ENCODE measurements around the gene CDH13. TPM values are rescaled to one million over a fixed set of nuclear protein-coding genes. Genes with fewer than 3 reads are reported as not detected.

The CDH13 gene
- total and polyA plus RNA-seq, 10 of the 15 experiments (the other 5 are each of a cell fraction or from before 2014, with no cell fraction given) = under 0.01 to 0.05 TPM; not detected in 8

DNA sequence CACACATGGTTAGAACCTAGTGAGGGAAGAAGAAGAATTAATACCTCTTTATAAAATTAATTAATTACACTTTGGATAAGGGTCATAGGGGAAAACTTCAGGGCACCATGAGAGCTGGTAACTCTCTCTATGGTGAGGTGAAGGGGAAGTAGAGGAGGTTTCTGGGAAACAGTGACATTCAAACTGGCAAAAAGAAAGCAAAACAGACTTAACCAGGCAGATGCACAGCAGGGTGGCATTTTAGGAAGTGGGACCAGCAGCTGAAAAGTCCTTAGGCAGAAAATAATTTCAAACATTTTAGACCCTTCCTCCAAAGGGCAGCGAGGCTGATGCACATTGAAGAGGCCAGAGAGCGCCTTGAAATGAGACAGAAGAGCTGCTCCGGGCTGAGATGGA, 157.8 kb downstream of the CDH13 start:
- H3K4me2 ChIP-seq (ENCODE audit: control insufficient read depth, insufficient read depth) = no peak overlapping the region
- no peak overlapping the region for H3K27ac ChIP-seq (ENCODE audit: control insufficient read depth, insufficient read depth)
- 0 out of 4 replicates have a peak, but pooled peaks cover 0 to 3% of the 10 kb centered on the region in 2 experiments for H3K27me3 ChIP-seq (replicated peaks in 1 of 2; ENCODE audit: control insufficient read depth in 2 of 2, insufficient read depth in 2 of 2, low read length in 1 of 2)
- H3K9me3 ChIP-seq (replicated peaks; ENCODE audit: control insufficient read depth, insufficient read depth, low read length) = no peaks in the 10 kb centered on the region
- POLR2A ChIA-PET = no interaction called here
- SMC1A ChIA-PET (ENCODE audit: uncharacterized antibody, unreplicated experiment) = interaction anchor here (0.7 to 0.8 kb wide), 2 partner anchors 22 to 497 kb away, joined by 3 read pairs; no protein-coding TSS in a partner anchor
- FAIRE-seq (no peak), DNase-seq (ENCODE audit: low read depth, low spot score) (no peak), ATAC-seq (no peak)
- BruUV-seq (replicated peaks) = no TSS peak
- 38% methylated on average over 3 of the region's 3 CpGs for WGBS (ENCODE audit: insufficient coverage, insufficient replicate concordance, low lambda C conversion rate, missing lambda C conversion rate)
- no peak for TF ChIP-seq YBX1 (IDR thresholded peaks at IDR 0.05)
- no peak overlapping the region for H2AFZ ChIP-seq (ENCODE audit: control insufficient read depth, low read depth, low read length)
- CTCF ChIA-PET = no interaction called here
- intact Hi-C loops (cut with micrococcal nuclease; ENCODE audit: unreplicated experiment) = no loop called here
- H3K79me2 ChIP-seq (ENCODE audit: control insufficient read depth, insufficient read depth, low read length) = no peaks in the 10 kb centered on the region
- in situ Hi-C loops (cut with MboI) = no loop called here
- H4K20me1 ChIP-seq (ENCODE audit: control insufficient read depth, insufficient read depth) = no peaks in the 10 kb centered on the region
- H3K9ac ChIP-seq (ENCODE audit: control insufficient read depth, insufficient read depth, low read length) = no peak overlapping the region
- no peak overlapping the region for H3K4me3 ChIP-seq
- no peaks in the 10 kb centered on the region for H3K36me3 ChIP-seq (ENCODE audit: control insufficient read depth in 2 of 2, insufficient read depth in 2 of 2, low read length in 1 of 2)
- RAD21 ChIA-PET (ENCODE audit: unreplicated experiment) = no interaction called here
- no peaks in the 10 kb centered on the region for H3K4me1 ChIP-seq (ENCODE audit: control insufficient read depth, insufficient read depth, low read length)

DNA sequence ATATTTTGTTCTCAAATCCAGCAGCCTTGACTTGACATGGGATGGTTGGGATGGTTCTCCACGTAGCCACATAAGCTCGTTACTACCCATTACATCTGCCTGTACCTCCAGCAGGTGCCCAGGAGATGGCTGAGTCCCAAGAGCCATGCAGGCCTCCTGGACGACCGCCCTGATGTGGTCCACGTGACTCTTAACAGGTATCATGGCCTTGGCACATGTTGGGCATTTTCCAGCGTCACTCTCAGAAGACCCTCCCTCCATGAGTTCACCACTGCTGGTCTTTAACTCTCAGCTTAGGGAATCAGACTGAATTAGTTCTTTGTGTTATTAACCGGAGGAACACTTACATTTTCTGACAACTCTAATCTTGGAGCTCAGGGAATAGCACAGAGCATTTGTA, 161.5 kb downstream of the CDH13 start:
- in situ Hi-C loops (cut with MboI) = no loop called here
- no peak for FAIRE-seq
- no peak for ATAC-seq
- Histone ChIP-seq H3K27me3 (replicated peaks in 1 of 2; ENCODE audit: control insufficient read depth in 2 of 2, insufficient read depth in 2 of 2, low read length in 1 of 2) (0 out of 4 replicates have a peak, but pooled peaks cover 0 to 3% of the 10 kb centered on the region in 2 experiments), H3K27ac (ENCODE audit: control insufficient read depth, insufficient read depth) (no peak overlapping the region), H3K79me2 (ENCODE audit: control insufficient read depth, insufficient read depth, low read length) (no peaks in the 10 kb centered on the region), H3K4me2 (ENCODE audit: control insufficient read depth, insufficient read depth) (no peak overlapping the region), H2AFZ (ENCODE audit: control insufficient read depth, low read depth, low read length) (no peak overlapping the region), H3K4me1 (ENCODE audit: control insufficient read depth, insufficient read depth, low read length) (no peaks in the 10 kb centered on the region), H3K4me3 (no peak overlapping the region), H3K9ac (ENCODE audit: control insufficient read depth, insufficient read depth, low read length) (no peak overlapping the region), H3K9me3 (replicated peaks; ENCODE audit: control insufficient read depth, insufficient read depth, low read length) (no peaks in the 10 kb centered on the region), H3K36me3 (ENCODE audit: control insufficient read depth in 2 of 2, insufficient read depth in 2 of 2, low read length in 1 of 2) (no peaks in the 10 kb centered on the region), H4K20me1 (ENCODE audit: control insufficient read depth, insufficient read depth) (no peaks in the 10 kb centered on the region)
- BruUV-seq (replicated peaks) = no TSS peak
- intact Hi-C loops (cut with micrococcal nuclease; ENCODE audit: unreplicated experiment) = no loop called here
- DNase-seq (ENCODE audit: low read depth, low spot score) = no peak
- ChIA-PET SMC1A (ENCODE audit: uncharacterized antibody, unreplicated experiment) (interaction anchor here (0.9 kb wide), 1 partner anchor 65 kb away, joined by 3 read pairs; no protein-coding TSS in a partner anchor), RAD21 (ENCODE audit: unreplicated experiment) (no interaction called here), CTCF (no interaction called here), POLR2A (no interaction called here)
- whole genome bisulfite sequencing (ENCODE audit: insufficient coverage, insufficient replicate concordance, low lambda C conversion rate, missing lambda C conversion rate) = 16% methylated on average over 7 of the region's 7 CpGs
- TF ChIP-seq NFYB (IDR thresholded peaks at IDR 0.05; ENCODE audit: insufficient read depth, low read depth, low read length) (no peak), CREB1 (IDR thresholded peaks at IDR 0.05; ENCODE audit: low read depth) (no peak), TBL1XR1 (IDR thresholded peaks at IDR 0.05; ENCODE audit: low read depth, low read length) (no peak), FOXK2 (IDR thresholded peaks at IDR 0.05) (no peak), CBX5 (IDR thresholded peaks at IDR 0.05; ENCODE audit: low read depth) (no peak), MTA2 (IDR thresholded peaks at IDR 0.05; ENCODE audit: low read depth) (no peak), ZSCAN29 (IDR thresholded peaks at IDR 0.05) (no peak), POLR2A (IDR thresholded peaks at IDR 0.05; ENCODE audit: low read depth, low read length) (no peak)
- TF ChIP-seq, protein P1, sequence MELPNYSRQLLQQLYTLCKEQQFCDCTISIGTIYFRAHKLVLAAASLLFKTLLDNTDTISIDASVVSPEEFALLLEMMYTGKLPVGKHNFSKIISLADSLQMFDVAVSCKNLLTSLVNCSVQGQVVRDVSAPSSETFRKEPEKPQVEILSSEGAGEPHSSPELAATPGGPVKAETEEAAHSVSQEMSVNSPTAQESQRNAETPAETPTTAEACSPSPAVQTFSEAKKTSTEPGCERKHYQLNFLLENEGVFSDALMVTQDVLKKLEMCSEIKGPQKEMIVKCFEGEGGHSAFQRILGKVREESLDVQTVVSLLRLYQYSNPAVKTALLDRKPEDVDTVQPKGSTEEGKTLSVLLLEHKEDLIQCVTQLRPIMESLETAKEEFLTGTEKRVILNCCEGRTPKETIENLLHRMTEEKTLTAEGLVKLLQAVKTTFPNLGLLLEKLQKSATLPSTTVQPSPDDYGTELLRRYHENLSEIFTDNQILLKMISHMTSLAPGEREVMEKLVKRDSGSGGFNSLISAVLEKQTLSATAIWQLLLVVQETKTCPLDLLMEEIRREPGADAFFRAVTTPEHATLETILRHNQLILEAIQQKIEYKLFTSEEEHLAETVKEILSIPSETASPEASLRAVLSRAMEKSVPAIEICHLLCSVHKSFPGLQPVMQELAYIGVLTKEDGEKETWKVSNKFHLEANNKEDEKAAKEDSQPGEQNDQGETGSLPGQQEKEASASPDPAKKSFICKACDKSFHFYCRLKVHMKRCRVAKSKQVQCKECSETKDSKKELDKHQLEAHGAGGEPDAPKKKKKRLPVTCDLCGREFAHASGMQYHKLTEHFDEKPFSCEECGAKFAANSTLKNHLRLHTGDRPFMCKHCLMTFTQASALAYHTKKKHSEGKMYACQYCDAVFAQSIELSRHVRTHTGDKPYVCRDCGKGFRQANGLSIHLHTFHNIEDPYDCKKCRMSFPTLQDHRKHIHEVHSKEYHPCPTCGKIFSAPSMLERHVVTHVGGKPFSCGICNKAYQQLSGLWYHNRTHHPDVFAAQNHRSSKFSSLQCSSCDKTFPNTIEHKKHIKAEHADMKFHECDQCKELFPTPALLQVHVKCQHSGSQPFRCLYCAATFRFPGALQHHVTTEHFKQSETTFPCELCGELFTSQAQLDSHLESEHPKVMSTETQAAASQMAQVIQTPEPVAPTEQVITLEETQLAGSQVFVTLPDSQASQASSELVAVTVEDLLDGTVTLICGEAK (IDR thresholded peaks at IDR 0.05; ENCODE audit: borderline replicate concordance) = no peak
- TF ChIP-seq, protein P2, sequence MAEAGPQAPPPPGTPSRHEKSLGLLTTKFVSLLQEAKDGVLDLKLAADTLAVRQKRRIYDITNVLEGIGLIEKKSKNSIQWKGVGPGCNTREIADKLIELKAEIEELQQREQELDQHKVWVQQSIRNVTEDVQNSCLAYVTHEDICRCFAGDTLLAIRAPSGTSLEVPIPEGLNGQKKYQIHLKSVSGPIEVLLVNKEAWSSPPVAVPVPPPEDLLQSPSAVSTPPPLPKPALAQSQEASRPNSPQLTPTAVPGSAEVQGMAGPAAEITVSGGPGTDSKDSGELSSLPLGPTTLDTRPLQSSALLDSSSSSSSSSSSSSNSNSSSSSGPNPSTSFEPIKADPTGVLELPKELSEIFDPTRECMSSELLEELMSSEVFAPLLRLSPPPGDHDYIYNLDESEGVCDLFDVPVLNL (IDR thresholded peaks at IDR 0.05; ENCODE audit: low read depth, low read length) = no peak
- TF ChIP-seq, protein P3, sequence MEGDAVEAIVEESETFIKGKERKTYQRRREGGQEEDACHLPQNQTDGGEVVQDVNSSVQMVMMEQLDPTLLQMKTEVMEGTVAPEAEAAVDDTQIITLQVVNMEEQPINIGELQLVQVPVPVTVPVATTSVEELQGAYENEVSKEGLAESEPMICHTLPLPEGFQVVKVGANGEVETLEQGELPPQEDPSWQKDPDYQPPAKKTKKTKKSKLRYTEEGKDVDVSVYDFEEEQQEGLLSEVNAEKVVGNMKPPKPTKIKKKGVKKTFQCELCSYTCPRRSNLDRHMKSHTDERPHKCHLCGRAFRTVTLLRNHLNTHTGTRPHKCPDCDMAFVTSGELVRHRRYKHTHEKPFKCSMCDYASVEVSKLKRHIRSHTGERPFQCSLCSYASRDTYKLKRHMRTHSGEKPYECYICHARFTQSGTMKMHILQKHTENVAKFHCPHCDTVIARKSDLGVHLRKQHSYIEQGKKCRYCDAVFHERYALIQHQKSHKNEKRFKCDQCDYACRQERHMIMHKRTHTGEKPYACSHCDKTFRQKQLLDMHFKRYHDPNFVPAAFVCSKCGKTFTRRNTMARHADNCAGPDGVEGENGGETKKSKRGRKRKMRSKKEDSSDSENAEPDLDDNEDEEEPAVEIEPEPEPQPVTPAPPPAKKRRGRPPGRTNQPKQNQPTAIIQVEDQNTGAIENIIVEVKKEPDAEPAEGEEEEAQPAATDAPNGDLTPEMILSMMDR (IDR thresholded peaks at IDR 0.05 in 2 of 3, conservative IDR thresholded peaks at IDR 0.05 in 1 of 3; ENCODE audit: control insufficient read depth in 2 of 3, extremely low read depth in 1 of 3, insufficient read depth in 1 of 3, low read depth in 3 of 3, low read length in 3 of 3) = no peak
